H1 (cell line): ENCODE measurements around the gene EIF3B. TPM values are rescaled to one million over a fixed set of nuclear protein-coding genes. Genes with fewer than 3 reads are reported as not detected.

Source experiments
- CTCF ChIA-PET: fragments of 300-600 bp; sonication (Branson Sonifier 250); formaldehyde crosslinking; loops from one replicate; lab custom pipeline; 2021; ENCODE audit not compliant: partially characterized antibody; lab: Charles Lee
- POLR2A ChIA-PET: fragments of 300-600 bp; sonication (Branson Sonifier 250); formaldehyde crosslinking; loops from one replicate; lab custom pipeline; 2021; ENCODE audit warnings: inconsistent platforms; ENCODE audit not compliant: partially characterized antibody; lab: Charles Lee
- DNase-seq, 2 experiments: peaks; one replicate each; pipeline versions ENCODE4 v3.0.0 to v3.0.0-alpha.2; 2010 to 2022; ENCODE audit warnings: low spot score in 2 of 2, low read depth in 1 of 2, mixed read lengths in 1 of 2
- FAIRE-seq: peaks from 2 replicates; lab custom pipeline; 2011; peaks lifted over from hg19 to GRCh38; lab: Jason Lieb, UNC
- H2AFZ ChIP-seq: 2 replicates; pipeline ENCODE4 v1.8.1; 2012; ENCODE audit warnings: low read length, inconsistent platforms
- H2AK5ac ChIP-seq: 2 replicates; pipeline ENCODE4 v1.6.1; 2013; ENCODE audit warnings: low read depth, low read length
- H2BK120ac ChIP-seq: replicated peaks from 2 replicates; pipeline ENCODE3; 2013; ENCODE audit warnings: low read depth, low read length, inconsistent platforms
- H2BK12ac ChIP-seq: 2 replicates; pipeline ENCODE4 v1.6.1; 2013; ENCODE audit warnings: low read depth, low read length
- H2BK15ac ChIP-seq: 2 replicates; pipeline ENCODE4 v1.6.1; 2013; ENCODE audit warnings: low read length
- H2BK20ac ChIP-seq: 2 replicates; pipeline ENCODE4 v1.6.1; 2013; ENCODE audit warnings: low read length
- H2BK5ac ChIP-seq: 2 replicates; pipeline ENCODE4 v1.6.1; 2013; ENCODE audit warnings: low read depth, low read length
- H3K14ac ChIP-seq: 2 replicates; pipeline ENCODE4 v1.6.1; 2013; ENCODE audit warnings: inconsistent platforms; ENCODE audit not compliant: insufficient read length
- H3K18ac ChIP-seq: 2 replicates; pipeline ENCODE4 v1.6.1; 2013; ENCODE audit warnings: low read length; ENCODE audit errors: extremely low read depth
- H3K23ac ChIP-seq: 2 replicates; pipeline ENCODE4 v1.6.1; 2013; ENCODE audit warnings: inconsistent platforms; ENCODE audit not compliant: insufficient read length
- H3K23me2 ChIP-seq: 2 replicates; pipeline ENCODE4 v1.6.1; 2013; ENCODE audit warnings: low read depth, low read length
- H3K27ac ChIP-seq: 2 replicates; pipeline ENCODE4 v1.6.1; 2011; ENCODE audit warnings: low read depth, low read length, inconsistent platforms
- H3K27me3 ChIP-seq, 4 experiments: replicated peaks in 1 of 4; 1 replicate in 1 of 4; 2 replicates in 3 of 4; pipeline versions ENCODE4 v1.6.1 to v1.8.1; 2011 to 2013; ENCODE audit warnings: low read length in 3 of 4, mild to moderate bottlenecking in 3 of 4, inconsistent platforms in 2 of 4, mixed read lengths in 2 of 4, moderate library complexity in 1 of 4; ENCODE audit not compliant: control insufficient read depth in 3 of 4, insufficient read depth in 3 of 4; ENCODE audit errors: extremely low read depth in 1 of 4
- H3K36me3 ChIP-seq, 4 experiments: 2 replicates each; pipeline versions ENCODE4 v1.6.1 to v1.8.1; 2011 to 2013; ENCODE audit warnings: mild to moderate bottlenecking in 4 of 4, low read length in 3 of 4, moderate library complexity in 2 of 4, control low read depth in 1 of 4, inconsistent platforms in 1 of 4; ENCODE audit not compliant: insufficient read depth in 4 of 4, control insufficient read depth in 2 of 4
- H3K4ac ChIP-seq: replicated peaks from 2 replicates; pipeline ENCODE3; 2013; ENCODE audit warnings: low read length, low read depth, mixed read lengths, inconsistent platforms; ENCODE audit not compliant: insufficient read length
- H3K4me1 ChIP-seq, 4 experiments: replicated peaks in 1 of 4; 1 replicate in 1 of 4; 2 replicates in 3 of 4; pipeline versions ENCODE4 v1.6.1 to v1.8.1; 2011 to 2013; ENCODE audit warnings: low read length in 3 of 4, inconsistent platforms in 2 of 4, mixed read lengths in 1 of 4; ENCODE audit not compliant: insufficient read depth in 4 of 4, control insufficient read depth in 3 of 4
- H3K4me2 ChIP-seq, 2 experiments: 2 replicates each; pipeline versions ENCODE4 v1.6.1 to v1.8.1; 2011 to 2013; ENCODE audit warnings: low read depth in 2 of 2, low read length in 2 of 2, control low read depth in 1 of 2, inconsistent platforms in 1 of 2, mild to moderate bottlenecking in 1 of 2; ENCODE audit not compliant: insufficient read depth in 1 of 2
- H3K4me3 ChIP-seq, 4 experiments: fragments of 200-600, 300-600 bp in 1 of 4; sonication (generic), shearing (Covaris generic), sonication (Bioruptor Twin) in 1 of 4; 2 replicates each; pipeline versions ENCODE4 v1.5.1 to v1.8.1; 2011 to 2016; ENCODE audit warnings: low read length in 4 of 4, low read depth in 3 of 4, control low read depth in 2 of 4, inconsistent platforms in 2 of 4, mild to moderate bottlenecking in 2 of 4, mixed read lengths in 1 of 4, moderate library complexity in 1 of 4; ENCODE audit not compliant: insufficient read depth in 2 of 4; ENCODE audit errors: extremely low read depth in 1 of 4
- H3K56ac ChIP-seq: replicated peaks from 2 replicates; pipeline ENCODE3; 2013; ENCODE audit warnings: low read depth, mild to moderate bottlenecking, mixed read lengths, low read length, inconsistent platforms; ENCODE audit not compliant: insufficient read length
- H3K79me1 ChIP-seq: 2 replicates; pipeline ENCODE4 v1.6.1; 2013; ENCODE audit warnings: low read depth, low read length, control low read depth
- H3K79me2 ChIP-seq, 2 experiments: 2 replicates each; pipeline versions ENCODE4 v1.6.1 to v1.8.1; 2012 to 2013; ENCODE audit warnings: low read length in 2 of 2, mild to moderate bottlenecking in 2 of 2, inconsistent platforms in 1 of 2; ENCODE audit not compliant: insufficient read depth in 2 of 2, control insufficient read depth in 1 of 2
- H3K9ac ChIP-seq, 4 experiments: replicated peaks in 1 of 4; 1 replicate in 1 of 4; 2 replicates in 3 of 4; pipeline versions ENCODE4 v1.6.1 to v1.8.1; 2011 to 2013; ENCODE audit warnings: low read depth in 3 of 4, low read length in 3 of 4, control low read depth in 2 of 4, mild to moderate bottlenecking in 2 of 4, moderate library complexity in 2 of 4, inconsistent platforms in 1 of 4; ENCODE audit errors: extremely low read depth in 1 of 4
- H3K9me3 ChIP-seq, 2 experiments: 2 replicates each; pipeline versions ENCODE4 v1.6.1 to v1.8.1; 2012 to 2013; ENCODE audit warnings: mild to moderate bottlenecking in 2 of 2, moderate library complexity in 2 of 2, control low read depth in 1 of 2, inconsistent platforms in 1 of 2, low read depth in 1 of 2, low read length in 1 of 2, mixed read lengths in 1 of 2; ENCODE audit not compliant: insufficient read depth in 2 of 2
- H4K20me1 ChIP-seq, 2 experiments: replicated peaks in 1 of 2; 2 replicates each; pipeline versions ENCODE3 to v1.8.1; 2011 to 2013; ENCODE audit warnings: inconsistent platforms in 2 of 2, low read length in 2 of 2, mild to moderate bottlenecking in 1 of 2; ENCODE audit not compliant: insufficient read depth in 2 of 2, control insufficient read depth in 1 of 2
- H4K5ac ChIP-seq: 2 replicates; pipeline ENCODE4 v1.6.1; 2013; ENCODE audit warnings: low read length, low read depth, mixed read lengths, inconsistent platforms; ENCODE audit not compliant: insufficient read length
- H4K8ac ChIP-seq: 2 replicates; pipeline ENCODE4 v1.8.0; 2013; ENCODE audit warnings: mild to moderate bottlenecking, moderate library complexity, low read length, inconsistent platforms; ENCODE audit not compliant: insufficient read depth; ENCODE audit errors: extremely low read depth
- H4K91ac ChIP-seq: replicated peaks from 2 replicates; pipeline ENCODE3; 2013; ENCODE audit warnings: low read length, mixed read lengths, inconsistent platforms; ENCODE audit not compliant: insufficient read length
- GTF2F1 ChIP-seq: IDR thresholded peaks from 2 replicates; pipeline ENCODE4 v1.6.1; 2012; ENCODE audit warnings: low read depth, low read length, improper control_type of control experiment, borderline replicate concordance
- JUN ChIP-seq: IDR thresholded peaks from 2 replicates; pipeline ENCODE4 v1.6.1; 2011; ENCODE audit warnings: low read depth, mild to moderate bottlenecking, improper control_type of control experiment, low read length
- NANOG ChIP-seq: IDR thresholded peaks from 2 replicates; pipeline ENCODE4 v1.6.1; 2011; ENCODE audit warnings: low read length, low read depth, mild to moderate bottlenecking, inconsistent platforms; ENCODE audit not compliant: insufficient read depth, poor library complexity, severe bottlenecking
- NRF1 ChIP-seq: IDR thresholded peaks from 2 replicates; pipeline ENCODE4 v1.6.1; 2011; ENCODE audit warnings: mild to moderate bottlenecking, low read depth, low read length, improper control_type of control experiment
- RNF2 ChIP-seq: fragments of 200-900, 300-1000 bp; sonication (generic); IDR thresholded peaks from 2 replicates; pipeline ENCODE4 v1.7.1; 2016; ENCODE audit warnings: borderline replicate concordance, low read depth, mild to moderate bottlenecking, antibody characterized with exemption, low read length; ENCODE audit not compliant: poor library complexity, severe bottlenecking; ENCODE audit errors: missing control alignments
- SAP30 ChIP-seq: fragments of 300-600 bp; sonication (generic); IDR thresholded peaks from 2 replicates; pipeline ENCODE4 v1.7.1; 2012; ENCODE audit warnings: low read length, moderate library complexity, mild to moderate bottlenecking, inconsistent platforms; ENCODE audit not compliant: insufficient read depth, insufficient replicate concordance
- SIN3A ChIP-seq, 2 experiments: IDR thresholded peaks in 1 of 2; conservative IDR thresholded peaks in 1 of 2; 2 replicates each; pipeline ENCODE4 v1.6.1; 2011 to 2012; ENCODE audit warnings: low read length in 2 of 2, improper control_type of control experiment in 1 of 2, low read depth in 1 of 2, mild to moderate bottlenecking in 1 of 2
- SIRT6 ChIP-seq: IDR thresholded peaks from one replicate; pipeline ENCODE4 v1.7.1; 2012; ENCODE audit warnings: low read length, inconsistent platforms
- SIX5 ChIP-seq: IDR thresholded peaks from 2 replicates; pipeline ENCODE4 v1.6.1; 2011; ENCODE audit warnings: mild to moderate bottlenecking, low read depth, low read length
- WGBS, 2 experiments: shearing (Covaris generic) in 1 of 2; methylation state at CpG; one replicate each; pipeline versions ENCODE4 v1.1.6 to v1.1.7; 2013 to 2015; ENCODE audit warnings: low lambda C conversion rate in 2 of 2, mixed read lengths in 2 of 2, inconsistent platforms in 1 of 2, low coverage in 1 of 2, missing lambda C conversion rate in 1 of 2; ENCODE audit not compliant: insufficient replicate concordance in 2 of 2, insufficient coverage in 1 of 2, insufficient read length in 1 of 2; ENCODE audit errors: extremely low coverage in 1 of 2, missing lambda C conversion rate in 1 of 2; 5-methylcytosine and 5-hydroxymethylcytosine counted together
- polyA plus RNA-seq, 7 experiments: library from polyadenylated mRNA; depleted of rRNA in 3 of 7; stranded (reverse) in 5 of 7; unstranded in 2 of 7; fragments of >200 nt in 5 of 7; fragments of 200-250 nt in 2 of 7; gene quantifications; 1 replicate in 5 of 7; 2 replicates in 1 of 7; 4 replicates in 1 of 7; pipeline versions ENCODE4 v1.2.1 to v1.2.3, GENCODE V29; 2011 to 2013; ENCODE audit warnings: missing spikeins in 2 of 7, mixed read lengths in 2 of 7
- total RNA-seq: library from RNA; stranded (reverse); fragmentation: NEBNext Ultra II Directional; extraction: Animal tissue kit (Norgen Biotek cat#: 25700); gene quantifications from 2 replicates; pipeline ENCODE4 v1.2.1, GENCODE V29; 2021
- TF ChIP-seq, protein P1 (sequence below), 3 experiments: IDR thresholded peaks; 1 replicate in 2 of 3; 2 replicates in 1 of 3; pipeline versions ENCODE4 v1.5.1 to v1.6.1; 2011; ENCODE audit warnings: low read length in 3 of 3, mild to moderate bottlenecking in 3 of 3, inconsistent platforms in 2 of 3, low read depth in 1 of 3, moderate library complexity in 1 of 3; ENCODE audit not compliant: insufficient read depth in 1 of 3; ENCODE audit errors: control extremely low read depth in 1 of 3

The EIF3B gene
- total and polyA plus RNA-seq, 2 of the 8 experiments (the other 6 are each of a cell fraction or from before 2014, with no cell fraction given): 167 to 316 TPM

DNA sequence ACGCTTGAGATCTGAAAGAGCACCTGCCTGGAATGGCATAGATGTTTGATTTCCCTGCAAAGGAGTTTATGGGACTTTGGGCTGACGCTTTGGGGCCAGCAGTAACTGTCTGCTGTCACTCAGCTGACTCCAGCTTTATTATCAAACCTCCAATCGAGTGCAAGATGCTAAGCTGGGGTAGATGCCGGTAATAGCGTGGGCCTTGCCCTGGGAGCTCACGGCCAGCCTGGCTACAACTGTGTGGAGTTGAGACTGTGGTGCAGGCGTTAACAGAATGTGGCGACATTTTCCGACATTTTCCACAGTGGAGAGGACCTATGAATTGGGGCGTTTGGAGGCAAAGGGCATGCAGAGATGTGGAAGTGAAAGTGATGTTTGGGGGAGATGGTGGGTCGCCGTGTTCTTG lies 50.1 kb downstream of the EIF3B start:
- Histone ChIP-seq H2AFZ (no peak overlapping the region), H4K5ac (no peak overlapping the region), H3K27me3 (no peaks in the 10 kb centered on the region), H2BK20ac (no peak overlapping the region), H3K27ac (no peak overlapping the region), H3K23ac (no peak overlapping the region), H4K8ac (peak overlapping the region; percentile 54), H3K4me1 (peaks cover 2 to 8% (median 4%) of the 10 kb centered on the region in 4 experiments), H3K14ac (no peak overlapping the region), H2BK120ac (no peak overlapping the region), H4K20me1 (peaks cover 4 to 5% of the 10 kb centered on the region in 2 experiments), H3K4me3 (peak overlapping the region; percentile 72 to 95 (median 80); a peak in 7 of 8 replicates), H2BK5ac (no peak overlapping the region), H3K23me2 (peaks cover 6% of the 10 kb centered on the region; the same call in 1 of the 2 replicates), H2BK12ac (no peak overlapping the region), H3K4me2 (peak overlapping the region; percentile 81 to 86), H3K4ac (no peak overlapping the region), H2BK15ac (no peak overlapping the region), H2AK5ac (no peak overlapping the region), H3K79me1 (peaks cover 5% of the 10 kb centered on the region), H3K79me2 (peaks cover 0 to 20% of the 10 kb centered on the region in 2 experiments; a peak in 1 of 4 replicates), H3K18ac (no peak overlapping the region), H3K56ac (no peak overlapping the region), H4K91ac (no peak overlapping the region), H3K9me3 (no peaks in the 10 kb centered on the region), H3K36me3 (no peaks in the 10 kb centered on the region), H3K9ac (no peak overlapping the region; a peak in 1 of 7 replicates)
- FAIRE-seq: no peak
- ChIA-PET POLR2A (interaction anchor here (0.6 to 1.4 kb wide), 7 partner anchors 9 to 124 kb away, joined by 3 to 4 read pairs (median 3); no protein-coding TSS in a partner anchor), CTCF (interaction anchor here (0.9 to 3.1 kb wide), 5 partner anchors 20 to 266 kb away, joined by 3 to 12 read pairs (median 5); no protein-coding TSS in a partner anchor)
- 90% methylated on average over 12 of the region's 12 CpGs; no CpG with 5 or more reads in 1 of the 2 experiments for WGBS, 2 experiments
- DNase-seq: no peak
- TF ChIP-seq, protein P1, sequence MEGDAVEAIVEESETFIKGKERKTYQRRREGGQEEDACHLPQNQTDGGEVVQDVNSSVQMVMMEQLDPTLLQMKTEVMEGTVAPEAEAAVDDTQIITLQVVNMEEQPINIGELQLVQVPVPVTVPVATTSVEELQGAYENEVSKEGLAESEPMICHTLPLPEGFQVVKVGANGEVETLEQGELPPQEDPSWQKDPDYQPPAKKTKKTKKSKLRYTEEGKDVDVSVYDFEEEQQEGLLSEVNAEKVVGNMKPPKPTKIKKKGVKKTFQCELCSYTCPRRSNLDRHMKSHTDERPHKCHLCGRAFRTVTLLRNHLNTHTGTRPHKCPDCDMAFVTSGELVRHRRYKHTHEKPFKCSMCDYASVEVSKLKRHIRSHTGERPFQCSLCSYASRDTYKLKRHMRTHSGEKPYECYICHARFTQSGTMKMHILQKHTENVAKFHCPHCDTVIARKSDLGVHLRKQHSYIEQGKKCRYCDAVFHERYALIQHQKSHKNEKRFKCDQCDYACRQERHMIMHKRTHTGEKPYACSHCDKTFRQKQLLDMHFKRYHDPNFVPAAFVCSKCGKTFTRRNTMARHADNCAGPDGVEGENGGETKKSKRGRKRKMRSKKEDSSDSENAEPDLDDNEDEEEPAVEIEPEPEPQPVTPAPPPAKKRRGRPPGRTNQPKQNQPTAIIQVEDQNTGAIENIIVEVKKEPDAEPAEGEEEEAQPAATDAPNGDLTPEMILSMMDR (IDR thresholded peaks at IDR 0.05; ENCODE audit: control extremely low read depth in 1 of 3, insufficient read depth in 1 of 3, low read depth in 1 of 3, low read length in 3 of 3): no peak
- no peak for TF ChIP-seq JUN
- no peak for TF ChIP-seq SAP30
- TF ChIP-seq SIN3A (conservative IDR thresholded peaks at IDR 0.05 in 1 of 2, IDR thresholded peaks at IDR 0.05 in 1 of 2; ENCODE audit: low read depth in 1 of 2, low read length in 2 of 2): no peak
- no peak for TF ChIP-seq NANOG
- no peak for TF ChIP-seq SIX5
- no peak for TF ChIP-seq SIRT6
- TF ChIP-seq RNF2: no peak
- no peak for TF ChIP-seq NRF1
- no peak for TF ChIP-seq GTF2F1
